ENCODE data around the gene GGCX.
"Not testable (repeated sequence)": the region's sequence is repeated elsewhere in the genome, so short reads cannot be mapped to it uniquely, and the experiment has no call there.

Gene GGCX

GRCh38 chr2:85561280-85562212 lies at the start of gene GGCX:
GGCX (minus strand) TSS chr2:85561493; CDS start chr2:85561428, 65 bp downstream.
- peak; percentile 97 for DNase-seq

GRCh38 chr2:85607268-85608215 lies 46.2 kb upstream of the GGCX start:
- no peak for DNase-seq

- no peak for DNase-seq
Measured at GRCh38 chr2:85606116-85606455, 44.8 kb upstream of the GGCX start.

GRCh38 chr2:85605406-85606115 lies 44.3 kb upstream of the GGCX start:
- no peak for DNase-seq

- DNase-seq = no peak
Measured at GRCh38 chr2:85604568-85605339, 43.5 kb upstream of the GGCX start.

GRCh38 chr2:85604133-85604444 lies 42.8 kb upstream of the GGCX start:
- not testable (repeated sequence) for DNase-seq

GRCh38 chr2:85602476-85603234 lies 41.4 kb upstream of the GGCX start, which contains the start of gene TMEM150A:
TMEM150A (minus strand) TSS chr2:85602698; CDS start chr2:85601948, 750 bp downstream.
- DNase-seq = peak; percentile 87

- no peak for DNase-seq
Measured at GRCh38 chr2:85601771-85602475, 40.6 kb upstream of the GGCX start.

- DNase-seq = no peak
Measured at GRCh38 chr2:85600951-85601770, 39.9 kb upstream of the GGCX start.

GRCh38 chr2:85600235-85600575 lies 38.9 kb upstream of the GGCX start:
- DNase-seq = no peak

- DNase-seq = no peak
Measured at GRCh38 chr2:85599468-85600234, 38.4 kb upstream of the GGCX start.

- DNase-seq = no peak
Measured at GRCh38 chr2:85598594-85599340, 37.5 kb upstream of the GGCX start.

- DNase-seq = no peak
Measured at GRCh38 chr2:85597241-85597640, 35.9 kb upstream of the GGCX start.

- no peak for DNase-seq
Measured at GRCh38 chr2:85596486-85597143, 35.3 kb upstream of the GGCX start.

GRCh38 chr2:85596026-85596333 lies 34.7 kb upstream of the GGCX start:
- no peak for DNase-seq

GRCh38 chr2:85595301-85596025 lies 34.2 kb upstream of the GGCX start, which contains the start of gene RNF181:
RNF181 (plus strand) TSS chr2:85595745; CDS start chr2:85595764, 19 bp downstream.
- DNase-seq = peak; percentile 84

- DNase-seq = no peak
Measured at GRCh38 chr2:85594715-85595300, 33.5 kb upstream of the GGCX start.
